T-helper 22 cell (primary cell): Measurements from ENCODE around the gene RABL2A.
A peak's percentile ranks its signal among the peaks of the same experiment; 100 is the strongest.
"Not testable (repeated sequence)": the region's sequence is repeated elsewhere in the genome, so short reads cannot be mapped to it uniquely, and the experiment has no call there.

Source experiments
- DNase-seq: peaks from one replicate; pipeline ENCODE4 v3.0.0-alpha.2; 2020; ENCODE audit warnings: low read depth

RABL2A gene

GRCh38 chr2:113626616-113627330 is at the start of gene RABL2A:
Gene RABL2A (plus strand): TSS chr2:113627266. CDS start chr2:113628607, 1,341 bp downstream.
- DNase-seq = peak; percentile 70

- DNase-seq = not testable (repeated sequence)
These were observed 48.6 kb upstream of the RABL2A start for GRCh38 chr2:113578508-113578907.

- DNase-seq = not testable (repeated sequence)
These were observed 44.6 kb upstream of the RABL2A start for GRCh38 chr2:113582473-113582872.

- peak; percentile 66 for DNase-seq
These were observed 43.4 kb upstream of the RABL2A start for GRCh38 chr2:113583521-113584225.

GRCh38 chr2:113584311-113585092 is 42.6 kb upstream of the RABL2A start:
- DNase-seq = not testable (repeated sequence)

GRCh38 chr2:113587201-113587600 is 39.9 kb upstream of the RABL2A start:
- not testable (repeated sequence) for DNase-seq

- DNase-seq = not testable (repeated sequence)
These were observed 37.5 kb upstream of the RABL2A start for GRCh38 chr2:113589591-113589990.

- not testable (repeated sequence) for DNase-seq
These were observed 35.1 kb upstream of the RABL2A start for GRCh38 chr2:113591926-113592325.

GRCh38 chr2:113593280-113593679 is 33.8 kb upstream of the RABL2A start:
- DNase-seq = not testable (repeated sequence)

GRCh38 chr2:113595725-113596124 is 31.3 kb upstream of the RABL2A start:
- DNase-seq = not testable (repeated sequence)

- not testable (repeated sequence) for DNase-seq
These were observed 29.9 kb upstream of the RABL2A start for GRCh38 chr2:113597164-113597563.

GRCh38 chr2:113597572-113597971 is 29.5 kb upstream of the RABL2A start:
- DNase-seq = not testable (repeated sequence)

GRCh38 chr2:113598180-113598579 is 28.9 kb upstream of the RABL2A start:
- not testable (repeated sequence) for DNase-seq

GRCh38 chr2:113598738-113599137 is 28.3 kb upstream of the RABL2A start:
- DNase-seq = not testable (repeated sequence)

- not testable (repeated sequence) for DNase-seq
These were observed 27.9 kb upstream of the RABL2A start for GRCh38 chr2:113599208-113599607.

- DNase-seq = not testable (repeated sequence)
These were observed 24.9 kb upstream of the RABL2A start for GRCh38 chr2:113602040-113602769.

GRCh38 chr2:113602869-113603466 is 24.1 kb upstream of the RABL2A start:
- no peak for DNase-seq

- DNase-seq = peak; percentile 83
These were observed 23.5 kb upstream of the RABL2A start for GRCh38 chr2:113603467-113604084.

- DNase-seq = peak; percentile 83
These were observed 23.0 kb upstream of the RABL2A start for GRCh38 chr2:113604085-113604477.

- not testable (repeated sequence) for DNase-seq
These were observed 22.4 kb upstream of the RABL2A start for GRCh38 chr2:113604661-113605060.

- not testable (repeated sequence) for DNase-seq
These were observed 21.0 kb upstream of the RABL2A start for GRCh38 chr2:113606036-113606435.
